Endothelial cell of umbilical vein (primary cell): ENCODE data around the gene YY1. TPM values are rescaled to one million over a fixed set of nuclear protein-coding genes. Genes with fewer than 3 reads are reported as not detected.

Source experiments
- BruUV-seq: library from RNA; stranded (reverse); fragments of 400-500 nt; replicated peaks from 2 replicates; lab custom pipeline; 2021; lab: Mats Ljungman, UMichigan
- CTCF ChIA-PET: fragments of 300-600, 350-600 bp; sonication (Branson Sonifier 250); formaldehyde crosslinking; loops from one replicate; lab custom pipeline; 2021; ENCODE audit warnings: antibody characterized with exemption, inconsistent platforms; lab: Charles Lee
- POLR2A ChIA-PET: fragments of 300-600, 350-600 bp; sonication (Branson Sonifier 250); formaldehyde crosslinking; loops from one replicate; lab custom pipeline; 2021; ENCODE audit warnings: antibody characterized with exemption, inconsistent platforms; lab: Charles Lee
- DNase-seq: peaks from one replicate; pipeline ENCODE4 v3.0.0-alpha.2; 2011; ENCODE audit warnings: low read depth, low spot score
- FAIRE-seq: peaks from 2 replicates; lab custom pipeline; 2011; peaks lifted over from hg19 to GRCh38; lab: Jason Lieb, UNC
- H2AFZ ChIP-seq: 2 replicates; pipeline ENCODE4 v1.6.0; 2012; ENCODE audit warnings: low read depth, low read length, control low read depth, inconsistent platforms
- H3K27ac ChIP-seq: 2 replicates; pipeline ENCODE4 v1.5.1; 2011; ENCODE audit warnings: low read depth, mild to moderate bottlenecking, control low read depth, low read length, moderate library complexity; ENCODE audit not compliant: insufficient read depth
- H3K27me3 ChIP-seq, 2 experiments: 2 replicates each; pipeline versions ENCODE4 v1.6.0 to v1.6.1; 2011; ENCODE audit warnings: low read length in 2 of 2, mixed read lengths in 1 of 2; ENCODE audit not compliant: control insufficient read depth in 2 of 2, insufficient read depth in 2 of 2
- H3K36me3 ChIP-seq, 2 experiments: 2 replicates in 1 of 2; 3 replicates in 1 of 2; pipeline ENCODE4 v1.5.1; 2011; ENCODE audit warnings: low read length in 2 of 2, mild to moderate bottlenecking in 1 of 2, moderate library complexity in 1 of 2; ENCODE audit not compliant: control insufficient read depth in 2 of 2, insufficient read depth in 2 of 2; ENCODE audit errors: extremely low read depth in 1 of 2
- H3K4me1 ChIP-seq: 3 replicates; pipeline ENCODE4 v1.5.1; 2011; ENCODE audit warnings: mild to moderate bottlenecking, low read length; ENCODE audit not compliant: control insufficient read depth, insufficient read depth; ENCODE audit errors: extremely low read depth
- H3K4me2 ChIP-seq: 2 replicates; pipeline ENCODE4 v1.6.1; 2011; ENCODE audit warnings: low read length, control low read depth, mixed read lengths; ENCODE audit not compliant: insufficient read depth
- H3K4me3 ChIP-seq, 3 experiments: fragments of 200-600 bp in 1 of 3; sonication (generic), shearing (Covaris generic) in 1 of 3; replicated peaks in 1 of 3; 2 replicates each; pipeline ENCODE4 v1.5.1; 2011 to 2016; ENCODE audit warnings: control low read depth in 3 of 3, low read length in 3 of 3, mild to moderate bottlenecking in 2 of 3, inconsistent platforms in 1 of 3, low read depth in 1 of 3, moderate library complexity in 1 of 3; ENCODE audit not compliant: insufficient read depth in 1 of 3
- H3K79me2 ChIP-seq: 2 replicates; pipeline ENCODE4 v1.6.0; 2012; ENCODE audit warnings: low read length, inconsistent platforms; ENCODE audit not compliant: control insufficient read depth, insufficient read depth
- H3K9ac ChIP-seq: replicated peaks from 2 replicates; pipeline ENCODE3; 2011; ENCODE audit warnings: low read length, control low read depth; ENCODE audit not compliant: insufficient read depth; ENCODE audit errors: extremely low read depth
- H3K9me1 ChIP-seq: replicated peaks from 3 replicates; pipeline ENCODE4 v1.6.0; 2011; ENCODE audit warnings: mild to moderate bottlenecking, low read length; ENCODE audit not compliant: control insufficient read depth, insufficient read depth; ENCODE audit errors: extremely low read depth
- H3K9me3 ChIP-seq: replicated peaks from 2 replicates; pipeline ENCODE4 v1.5.1; 2012; ENCODE audit warnings: low read length, inconsistent platforms; ENCODE audit not compliant: control insufficient read depth, insufficient read depth
- H4K20me1 ChIP-seq: replicated peaks from 2 replicates; pipeline ENCODE3; 2011; ENCODE audit warnings: mild to moderate bottlenecking, low read length; ENCODE audit not compliant: control insufficient read depth, insufficient read depth; ENCODE audit errors: extremely low read depth
- EZH2 ChIP-seq: IDR thresholded peaks from 2 replicates; pipeline ENCODE4 v1.6.1; 2012; ENCODE audit warnings: borderline replicate concordance, low read depth, mild to moderate bottlenecking, moderate library complexity, low read length, inconsistent platforms; ENCODE audit not compliant: severe bottlenecking
- FOS ChIP-seq: IDR thresholded peaks from 2 replicates; pipeline ENCODE4 v1.6.1; 2011; ENCODE audit warnings: mild to moderate bottlenecking, low read length, moderate library complexity, borderline replicate concordance; ENCODE audit not compliant: insufficient read depth
- GATA2 ChIP-seq: IDR thresholded peaks from 2 replicates; pipeline ENCODE4 v1.7.0; 2011; ENCODE audit warnings: low read depth, mild to moderate bottlenecking, moderate library complexity, mixed read lengths, low read length; ENCODE audit not compliant: insufficient read length, insufficient read depth
- JUN ChIP-seq: IDR thresholded peaks from 2 replicates; pipeline ENCODE4 v1.6.1; 2011; ENCODE audit warnings: borderline replicate concordance, low read depth; ENCODE audit not compliant: insufficient read length, insufficient read depth
- MAX ChIP-seq: IDR thresholded peaks from 2 replicates; pipeline ENCODE4 v1.6.1; 2011; ENCODE audit not compliant: insufficient read depth, insufficient read length
- MYC ChIP-seq: IDR thresholded peaks from one replicate; pipeline ENCODE4 v1.6.1; 2011; ENCODE audit warnings: mild to moderate bottlenecking, low read depth, low read length
- POLR2A ChIP-seq: IDR thresholded peaks from 2 replicates; pipeline ENCODE4 v1.6.1; 2012; ENCODE audit warnings: low read depth, mild to moderate bottlenecking, control low read depth, low read length
- POLR2AphosphoS5 ChIP-seq: IDR thresholded peaks from 2 replicates; pipeline ENCODE4 v1.6.1; 2012; ENCODE audit warnings: low read depth, mild to moderate bottlenecking, control low read depth, low read length, moderate library complexity; ENCODE audit not compliant: insufficient read depth
- dilution Hi-C: fragments of 300-500 bp; cut with MboI; formaldehyde crosslinking; loops from one replicate; pipeline ENCODE4 v1.15.0; 2019; ENCODE audit warnings: low sequenced_read_pairs; ENCODE audit not compliant: extremely low pct_ligation_motif_present
- intact Hi-C: fragments of 100-400 bp; cut with micrococcal nuclease; formaldehyde crosslinking; loops from one replicate; pipeline ENCODE4 v1.10.0; 2022
- polyA plus RNA-seq, 4 experiments: library from polyadenylated mRNA; depleted of rRNA in 3 of 4; stranded (reverse) in 3 of 4; unstranded in 1 of 4; fragments of >200 nt; gene quantifications; 2 replicates each; pipeline versions ENCODE4 v1.2.1 to v1.2.3, GENCODE V29; 2011 to 2012; ENCODE audit warnings: missing spikeins in 1 of 4
- total RNA-seq: library from RNA; stranded (reverse); gene quantifications from 2 replicates; pipeline ENCODE4 v1.2.3, GENCODE V29; 2021
- TF ChIP-seq, protein P1 (sequence below), 2 donors: IDR thresholded peaks; 1 replicate in 1 of 2; 2 replicates in 1 of 2; pipeline ENCODE4 v1.5.1; 2011; ENCODE audit warnings: low read length in 2 of 2, mild to moderate bottlenecking in 2 of 2, moderate library complexity in 2 of 2, control low read depth in 1 of 2, inconsistent platforms in 1 of 2, low read depth in 1 of 2; ENCODE audit not compliant: insufficient read depth in 1 of 2; ENCODE audit errors: extremely low read depth in 1 of 2

The YY1 gene
- total and polyA plus RNA-seq, 2 donors (not counting 3 experiments of a cell fraction or from before 2014, with no cell fraction given): 23.5 to 78.6 TPM

DNA sequence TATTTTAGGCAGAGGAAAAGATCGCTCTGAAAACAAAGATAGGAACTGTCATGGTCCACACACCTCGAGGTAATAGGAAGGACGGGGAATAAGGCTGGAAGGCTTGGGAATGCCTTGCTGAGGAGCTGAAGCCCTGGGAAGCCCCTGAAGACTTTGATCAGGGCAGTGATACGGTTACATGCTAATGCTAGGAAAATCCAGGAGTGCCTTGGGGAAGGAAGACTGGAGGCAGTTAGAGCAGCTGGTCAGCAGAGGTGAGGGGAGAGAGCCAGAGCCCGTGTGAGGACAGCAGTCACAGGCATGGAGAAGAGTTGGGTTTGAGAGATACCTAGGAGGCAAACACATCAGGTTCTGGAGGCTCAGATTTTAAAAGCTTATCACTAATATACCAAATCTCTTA, 8.6 kb upstream of the YY1 start:
- TF ChIP-seq POLR2AphosphoS5 (no peak), FOS (no peak), JUN (no peak), POLR2A (no peak), MYC (no peak), EZH2 (no peak), GATA2 (no peak), MAX (no peak)
- TF ChIP-seq, protein P1, sequence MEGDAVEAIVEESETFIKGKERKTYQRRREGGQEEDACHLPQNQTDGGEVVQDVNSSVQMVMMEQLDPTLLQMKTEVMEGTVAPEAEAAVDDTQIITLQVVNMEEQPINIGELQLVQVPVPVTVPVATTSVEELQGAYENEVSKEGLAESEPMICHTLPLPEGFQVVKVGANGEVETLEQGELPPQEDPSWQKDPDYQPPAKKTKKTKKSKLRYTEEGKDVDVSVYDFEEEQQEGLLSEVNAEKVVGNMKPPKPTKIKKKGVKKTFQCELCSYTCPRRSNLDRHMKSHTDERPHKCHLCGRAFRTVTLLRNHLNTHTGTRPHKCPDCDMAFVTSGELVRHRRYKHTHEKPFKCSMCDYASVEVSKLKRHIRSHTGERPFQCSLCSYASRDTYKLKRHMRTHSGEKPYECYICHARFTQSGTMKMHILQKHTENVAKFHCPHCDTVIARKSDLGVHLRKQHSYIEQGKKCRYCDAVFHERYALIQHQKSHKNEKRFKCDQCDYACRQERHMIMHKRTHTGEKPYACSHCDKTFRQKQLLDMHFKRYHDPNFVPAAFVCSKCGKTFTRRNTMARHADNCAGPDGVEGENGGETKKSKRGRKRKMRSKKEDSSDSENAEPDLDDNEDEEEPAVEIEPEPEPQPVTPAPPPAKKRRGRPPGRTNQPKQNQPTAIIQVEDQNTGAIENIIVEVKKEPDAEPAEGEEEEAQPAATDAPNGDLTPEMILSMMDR (IDR thresholded peaks at IDR 0.05; ENCODE audit: extremely low read depth in 1 of 2, insufficient read depth in 1 of 2, low read depth in 1 of 2, low read length in 2 of 2): no peak
- Histone ChIP-seq H3K4me2 (no peak overlapping the region), H3K79me2 (peaks cover 32% of the 10 kb centered on the region), H3K9me1 (no peaks in the 10 kb centered on the region), H3K27me3 (no peaks in the 10 kb centered on the region), H4K20me1 (peaks cover 3% of the 10 kb centered on the region), H3K36me3 (no peaks in the 10 kb centered on the region), H2AFZ (no peak overlapping the region), H3K9me3 (no peaks in the 10 kb centered on the region), H3K4me3 (no peak overlapping the region), H3K27ac (no peak overlapping the region), H3K4me1 (no peaks in the 10 kb centered on the region), H3K9ac (no peak overlapping the region)
- FAIRE-seq (no peak), DNase-seq (no peak)
- CTCF ChIA-PET: interaction anchor here (0.6 kb wide), 1 partner anchor 11 kb away, joined by 3 read pairs; no protein-coding TSS in a partner anchor
- POLR2A ChIA-PET: no interaction called here
- intact Hi-C loops: no loop called here
- dilution Hi-C loops: no loop called here
- no TSS peak for BruUV-seq
